ENCODE measurements around the gene NAALADL2.

NAALADL2 gene

DNA sequence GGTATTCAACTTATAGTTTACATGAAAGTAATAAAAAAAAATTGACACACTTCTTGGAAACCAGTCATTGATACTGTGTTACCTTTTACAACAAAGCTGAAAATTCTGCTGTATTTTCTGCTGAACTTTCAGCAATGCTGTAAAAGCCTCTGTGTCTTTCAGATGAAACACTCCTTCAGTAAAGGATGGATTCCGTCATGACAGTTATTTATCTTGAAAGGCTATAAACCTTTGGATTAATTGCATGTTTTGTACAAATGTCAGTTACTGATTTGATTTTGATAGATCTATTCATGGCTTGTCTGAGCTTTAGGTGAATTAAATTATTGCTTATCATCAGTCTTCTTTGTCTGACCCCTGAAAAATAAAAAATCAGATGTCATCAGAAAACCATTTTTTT lies 355.1 kb downstream of the NAALADL2 start:
- no peak for DNase-seq

DNA sequence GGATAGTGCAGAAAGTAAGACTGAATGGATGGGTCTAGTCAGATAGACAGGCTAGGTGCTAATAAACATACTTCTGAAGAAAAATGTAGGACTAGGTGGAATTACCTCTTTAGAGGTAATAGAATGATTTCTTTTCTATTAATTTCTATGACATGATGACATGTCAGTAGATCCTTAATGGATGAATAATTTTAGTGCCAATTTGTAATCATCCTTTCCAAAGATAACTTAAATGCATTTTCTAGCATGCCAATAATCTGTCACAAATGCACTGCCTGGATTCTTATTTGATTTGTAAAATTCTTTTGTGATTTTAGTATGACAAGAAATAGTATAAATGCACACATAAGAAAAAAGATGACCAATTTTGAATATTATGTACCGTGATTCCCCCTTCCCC lies 356.7 kb downstream of the NAALADL2 start:
- DNase-seq: no peak

DNA sequence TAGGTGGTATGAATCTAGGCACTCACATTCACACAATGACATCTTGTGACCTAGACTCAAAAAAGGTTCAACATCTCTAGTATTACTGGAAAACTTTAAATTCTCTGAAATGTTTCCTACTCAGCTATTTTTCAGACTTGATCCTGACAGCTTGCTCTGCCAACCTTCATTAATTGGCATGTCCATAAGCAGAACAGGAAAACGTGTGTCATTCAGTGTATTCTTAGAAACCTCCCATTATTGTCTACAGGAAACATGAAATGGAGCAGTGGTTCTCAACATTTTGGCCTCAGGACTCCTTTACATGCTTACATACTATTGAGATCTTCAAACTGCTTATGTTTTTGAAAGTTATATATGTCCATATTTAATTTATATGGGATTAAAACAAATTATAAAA lies 363.2 kb downstream of the NAALADL2 start:
- DNase-seq: no peak

DNA sequence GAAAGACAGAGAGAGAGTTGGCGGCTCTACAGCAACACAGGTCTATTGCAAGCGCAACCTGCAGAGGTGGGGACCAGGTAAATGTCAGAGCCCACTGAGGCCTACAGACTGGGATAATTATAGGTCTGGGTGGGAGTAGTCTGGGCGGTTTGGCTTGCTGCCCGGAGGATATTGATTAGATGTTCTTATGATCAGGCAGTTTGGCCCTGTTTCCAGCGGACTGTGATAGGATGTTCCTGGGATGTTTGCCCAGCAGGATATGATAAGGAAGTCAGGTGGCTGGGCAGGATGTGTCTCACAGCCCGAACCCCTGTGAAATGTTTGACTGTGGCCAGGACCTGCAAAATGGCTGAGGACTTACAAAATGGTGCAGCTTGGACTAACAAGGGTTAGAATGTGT lies 364.9 kb downstream of the NAALADL2 start:
- DNase-seq: peak; percentile 99

DNA sequence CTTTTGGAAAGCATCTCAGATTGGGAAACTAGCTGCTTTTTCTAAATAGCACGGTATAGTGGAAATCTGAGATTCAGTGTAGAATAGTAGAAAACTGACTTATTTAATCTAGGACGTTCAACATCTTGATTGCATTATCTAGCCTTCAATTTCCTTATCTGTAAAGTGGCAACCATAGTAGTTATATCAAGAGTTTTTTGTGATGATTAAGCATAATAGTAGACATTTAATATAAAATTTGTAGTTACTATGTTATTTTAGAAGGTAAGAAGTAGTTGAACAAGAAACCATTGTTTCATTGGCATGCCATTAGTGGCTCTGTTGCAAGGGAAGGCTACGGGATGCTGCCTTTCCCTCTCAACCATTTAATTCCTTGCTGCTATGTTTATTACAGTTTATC lies 367.3 kb downstream of the NAALADL2 start:
- DNase-seq: no peak

DNA sequence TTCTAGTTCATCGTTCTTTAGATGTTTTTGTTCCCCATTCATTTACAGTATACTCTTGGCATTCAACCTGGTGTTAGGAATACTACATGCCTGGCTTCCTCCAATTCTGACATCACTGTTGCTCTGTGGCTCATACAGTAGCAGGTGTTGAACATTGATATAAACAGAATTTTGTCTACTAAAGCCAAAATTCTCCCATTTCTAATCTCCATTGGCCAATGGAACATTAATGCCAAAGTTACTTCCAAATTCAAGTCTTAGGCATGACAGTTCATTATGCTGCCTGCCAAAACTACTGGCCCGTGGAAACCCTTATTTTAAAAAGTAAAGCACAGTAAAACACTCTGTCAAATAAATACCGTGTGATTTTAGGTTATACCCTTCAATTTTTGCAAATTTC lies 368.0 kb downstream of the NAALADL2 start:
- DNase-seq: no peak

DNA sequence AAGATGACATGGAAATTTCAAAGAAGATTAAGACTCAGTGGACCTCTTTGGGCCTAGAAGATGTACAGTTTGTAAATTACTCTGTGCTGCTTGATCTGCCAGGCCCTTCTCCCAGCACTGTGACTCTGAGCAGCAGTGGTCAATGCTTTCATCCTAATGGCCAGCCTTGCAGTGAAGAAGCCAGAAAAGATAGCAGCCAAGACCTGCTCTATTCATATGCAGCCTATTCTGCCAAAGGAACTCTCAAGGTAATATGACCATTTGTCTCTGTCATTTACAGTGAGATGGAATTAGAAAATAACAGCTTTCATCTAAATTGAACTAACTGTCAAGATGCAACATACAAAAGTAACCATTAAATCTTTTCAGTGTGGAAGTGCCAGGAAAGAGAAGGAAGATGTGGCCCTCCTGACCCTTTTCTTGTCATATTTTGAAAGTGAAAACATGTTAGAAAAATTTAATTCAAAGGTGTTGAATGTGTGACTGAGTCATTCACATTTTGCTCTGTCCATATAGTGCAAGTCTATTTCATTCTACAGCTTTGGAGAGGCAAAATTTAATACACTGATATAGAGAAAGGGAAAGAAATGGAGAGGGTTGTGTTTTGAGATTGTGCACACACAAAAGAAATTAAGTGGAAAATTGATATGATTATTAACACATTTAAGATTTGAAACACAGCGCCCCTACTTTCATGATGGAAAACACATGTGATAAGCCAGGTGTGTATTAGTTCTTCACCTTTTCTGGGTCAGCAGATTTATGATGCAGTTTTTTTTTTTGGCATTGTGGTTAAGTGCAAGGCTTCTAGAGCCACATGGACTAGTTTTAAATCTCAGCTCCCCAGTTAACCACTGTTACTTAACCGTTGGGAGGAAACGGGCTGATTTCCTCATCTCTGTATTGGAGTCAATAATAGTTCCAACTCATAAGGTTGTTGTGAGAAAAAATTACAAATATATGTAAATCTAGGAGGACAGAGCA lies 375.1 kb downstream of the NAALADL2 start:
- no peak for DNase-seq

DNA sequence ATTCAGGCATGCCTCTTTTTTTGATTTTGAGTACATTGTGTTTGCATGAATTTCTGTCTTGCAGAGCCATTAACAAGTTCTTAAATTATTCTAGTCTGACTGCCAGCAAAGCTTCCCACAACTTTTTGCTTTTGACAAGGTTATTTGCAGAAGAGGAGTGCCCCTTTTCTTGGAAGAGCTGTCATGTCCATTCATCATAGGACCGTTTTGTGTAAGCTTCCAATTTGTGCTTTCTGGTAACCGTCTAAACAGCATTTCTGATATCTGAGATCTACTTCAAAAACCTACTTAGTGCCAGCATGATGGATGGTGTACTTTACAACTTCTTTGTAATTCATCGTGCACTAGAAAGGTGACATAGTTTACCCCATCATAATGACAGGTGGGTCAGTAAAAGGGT lies 379.7 kb downstream of the NAALADL2 start:
- DNase-seq: no peak

DNA sequence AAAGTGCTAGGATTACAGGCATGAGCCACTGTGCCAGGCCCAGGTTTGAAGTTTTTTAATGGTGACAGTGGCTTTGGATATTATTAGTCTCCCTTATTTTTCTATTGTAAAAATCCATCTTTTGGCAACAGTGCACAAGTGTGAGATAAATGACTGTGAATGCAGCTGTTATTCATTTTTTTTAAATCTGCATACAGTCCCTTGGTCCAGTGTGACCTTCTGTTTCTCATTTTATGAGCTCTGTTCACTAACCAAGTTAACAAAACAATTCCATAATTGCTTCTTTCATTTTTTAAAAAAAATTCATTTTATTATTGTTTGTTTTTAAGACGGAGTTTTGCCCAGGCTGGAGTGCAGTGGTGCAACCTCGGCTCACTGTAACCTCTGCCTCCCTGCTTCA lies 381.8 kb downstream of the NAALADL2 start:
- DNase-seq: no peak

DNA sequence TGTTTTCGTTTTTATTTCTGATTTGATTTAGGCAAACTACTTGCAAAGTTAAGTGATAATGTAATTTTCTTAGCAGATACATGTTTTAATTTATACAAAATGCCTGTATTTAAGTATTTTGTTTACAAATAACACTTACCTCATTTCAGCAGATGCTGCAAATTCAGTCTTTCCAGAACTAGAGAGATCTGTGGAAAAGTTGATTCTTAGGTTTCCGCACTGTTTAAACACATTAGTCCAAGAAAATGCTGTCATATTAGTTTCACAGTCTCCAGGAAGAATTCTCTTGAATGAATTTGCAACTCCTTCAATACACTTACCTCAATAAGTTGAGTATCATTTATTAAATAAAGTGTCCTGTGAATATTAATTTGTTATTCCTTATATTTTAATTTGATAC lies 383.1 kb downstream of the NAALADL2 start:
- DNase-seq: no peak

DNA sequence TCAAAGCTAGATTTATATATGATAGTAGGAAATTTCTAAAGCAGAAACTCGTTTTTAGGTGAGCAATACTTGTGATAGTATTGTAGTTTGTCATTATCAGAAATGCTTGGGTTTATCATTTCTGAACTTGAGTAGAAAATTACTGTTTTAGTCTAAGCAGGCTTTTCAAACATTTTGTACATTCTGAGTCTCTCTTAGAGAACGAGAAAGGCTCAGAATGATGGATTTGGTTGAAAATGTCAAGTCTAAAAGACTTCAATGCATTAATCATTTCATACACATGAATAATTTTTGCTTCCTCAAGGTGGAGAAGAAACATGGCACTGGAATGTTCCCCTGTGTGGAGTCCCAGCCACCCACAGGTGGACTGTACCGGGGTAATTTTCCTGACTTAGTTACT lies 387.1 kb downstream of the NAALADL2 start:
- no peak for DNase-seq

DNA sequence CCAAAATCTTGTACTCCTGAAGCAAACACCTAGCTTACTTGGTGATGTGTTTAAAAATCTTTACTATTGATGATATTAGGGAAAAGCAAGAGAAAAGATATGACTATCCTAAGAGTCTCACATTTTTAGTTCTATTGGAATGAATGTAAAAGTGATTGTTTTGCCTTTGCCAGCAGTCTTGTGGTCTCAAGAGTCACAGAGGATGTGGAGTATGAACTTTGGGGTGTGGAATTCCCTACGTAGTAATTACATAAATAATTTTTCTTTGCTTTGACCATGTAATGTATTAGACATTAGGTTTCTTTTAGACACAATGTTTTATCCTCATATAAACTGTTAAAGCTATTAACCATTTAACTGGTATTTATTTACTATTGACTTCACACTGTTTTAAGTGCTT lies 387.6 kb downstream of the NAALADL2 start:
- DNase-seq: no peak

DNA sequence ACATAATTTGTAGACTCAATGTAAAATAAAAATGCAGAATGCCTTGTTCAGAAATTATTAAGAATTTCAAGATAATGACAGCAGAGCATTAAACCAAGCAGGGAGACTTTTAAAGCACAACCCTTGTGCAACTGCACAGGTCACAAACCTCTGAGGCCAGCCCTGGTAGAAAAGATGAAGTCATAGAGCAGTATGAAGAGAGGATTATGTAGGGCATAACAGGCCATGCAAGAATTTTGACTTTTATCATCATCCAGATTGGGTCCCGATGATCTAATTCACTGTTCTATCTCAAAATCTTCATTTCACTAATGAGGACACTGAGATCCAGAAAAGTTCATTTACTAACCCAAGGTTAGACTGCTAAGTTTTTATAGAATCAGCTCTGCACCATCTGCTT lies 388.5 kb downstream of the NAALADL2 start:
- DNase-seq: no peak

DNA sequence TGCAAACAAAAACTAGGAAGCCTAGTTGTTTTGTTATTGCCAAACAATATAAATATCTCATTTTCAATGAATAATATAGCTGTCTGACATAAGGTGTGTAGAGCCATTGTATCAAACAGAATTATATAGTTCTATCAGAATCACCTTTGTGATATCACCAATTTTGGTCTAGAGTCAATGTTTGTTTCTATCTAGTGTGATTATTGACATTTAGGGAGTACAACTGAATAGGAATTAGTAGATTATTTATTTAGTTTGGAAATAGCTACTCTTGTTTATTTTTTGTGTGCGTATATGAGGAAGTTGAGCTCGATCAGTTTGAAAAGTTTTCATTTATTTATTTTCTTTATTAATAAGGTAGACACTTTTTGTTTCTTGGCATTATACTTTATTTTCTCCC lies 389.7 kb downstream of the NAALADL2 start:
- DNase-seq: no peak

DNA sequence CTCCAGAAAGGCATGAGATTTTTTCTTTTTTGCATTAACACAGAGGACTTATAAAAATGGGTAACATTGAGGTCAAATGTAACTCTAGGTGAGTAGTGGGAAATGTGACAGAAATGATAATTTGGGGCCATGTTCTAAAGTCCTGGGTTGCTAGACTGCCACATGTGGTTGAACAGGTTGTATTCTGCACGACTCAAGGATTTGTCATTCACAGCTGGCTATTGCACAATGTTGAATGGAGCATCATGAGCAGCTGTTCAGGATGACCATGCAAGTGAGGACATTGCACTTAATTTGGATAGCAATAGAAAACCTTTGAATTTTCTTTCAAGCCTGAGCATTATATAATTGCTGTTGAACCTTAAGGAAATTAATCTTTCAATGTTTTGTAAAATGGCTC lies 396.6 kb downstream of the NAALADL2 start:
- no peak for DNase-seq

DNA sequence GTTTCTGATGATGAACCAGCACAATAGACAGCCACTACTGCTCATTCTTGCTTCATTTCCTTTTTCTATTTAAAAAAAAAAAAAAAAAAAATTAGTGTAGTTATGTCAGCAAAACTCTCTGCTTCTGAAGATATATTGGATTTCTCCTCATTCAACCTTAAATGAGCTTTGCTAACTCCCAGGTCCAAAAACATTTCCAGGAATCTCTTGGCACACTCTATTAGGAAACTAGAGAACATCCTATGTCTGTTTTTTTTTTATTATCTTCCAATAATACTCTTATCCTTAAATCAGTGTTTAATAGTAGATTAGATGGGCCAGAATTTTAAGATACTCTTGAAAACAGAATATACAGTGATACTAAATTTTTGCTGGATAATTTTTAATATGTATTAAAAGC lies 398.0 kb downstream of the NAALADL2 start:
- DNase-seq: no peak

DNA sequence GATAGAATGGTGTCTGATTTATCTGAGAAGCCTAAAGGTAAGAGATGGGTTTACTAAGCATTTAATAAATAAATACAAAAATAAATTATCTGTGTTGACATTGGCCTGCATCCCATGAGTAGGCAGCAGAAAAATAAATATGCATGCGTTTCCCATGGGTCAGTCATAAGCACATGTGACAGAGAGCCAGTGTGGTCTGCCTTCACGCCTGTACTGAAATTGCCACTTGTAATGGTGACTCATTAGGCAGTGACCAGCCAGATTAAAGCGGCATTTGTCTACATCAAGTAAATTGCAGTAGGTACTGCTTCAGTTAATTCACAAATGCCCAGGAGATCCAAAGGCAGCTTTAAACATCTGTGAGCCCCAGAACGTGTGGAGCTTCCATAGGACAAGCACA lies 399.6 kb downstream of the NAALADL2 start:
- peak; percentile 21 for DNase-seq

DNA sequence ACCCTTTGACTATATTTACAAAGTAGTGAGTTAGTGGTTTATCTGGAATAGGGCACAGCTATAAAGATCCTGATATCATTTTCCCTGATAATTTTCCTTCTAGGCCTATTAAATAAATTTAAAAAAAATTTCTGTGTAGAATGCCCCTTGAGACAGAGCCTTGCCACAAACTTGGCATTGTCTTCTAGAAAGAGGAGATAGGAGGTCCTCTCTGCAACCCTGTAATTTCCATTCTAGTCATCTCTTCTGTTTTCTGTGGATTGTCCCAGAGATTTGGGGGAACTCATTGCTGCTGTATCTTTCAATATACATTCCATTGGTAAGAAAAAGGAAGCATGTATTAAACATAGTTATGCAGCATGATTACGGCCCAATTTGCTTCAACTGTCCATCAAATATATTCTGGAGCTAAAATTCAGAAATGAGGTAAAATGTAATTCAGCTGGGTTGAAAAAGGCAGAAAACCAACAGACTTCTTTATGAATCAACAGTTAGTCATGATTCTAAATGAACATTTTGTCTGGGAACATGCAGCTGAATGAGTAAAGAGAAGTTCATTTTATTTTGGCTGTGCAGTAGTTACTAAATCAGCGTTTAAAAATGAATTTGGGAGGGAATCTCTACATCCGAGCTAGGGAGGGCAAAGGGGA lies 401.1 kb downstream of the NAALADL2 start:
- no peak for DNase-seq

DNA sequence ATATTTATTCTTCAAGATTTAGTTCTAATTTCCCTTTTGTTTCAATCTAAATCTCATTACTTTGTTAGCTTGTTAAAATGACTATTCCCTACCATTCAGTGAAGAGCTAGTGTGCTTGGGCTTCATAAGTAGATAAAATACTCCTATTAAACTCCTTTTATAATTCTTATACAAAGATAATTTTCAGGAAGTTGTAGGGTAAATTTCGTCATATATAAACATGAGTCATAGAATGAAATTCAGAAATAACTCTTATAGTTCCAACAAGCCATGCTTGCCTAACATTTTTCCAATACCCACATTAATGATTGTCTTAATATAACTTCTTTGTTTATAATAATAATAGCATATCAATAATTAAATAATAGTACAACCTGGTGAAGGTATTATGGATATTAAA lies 407.3 kb downstream of the NAALADL2 start:
- DNase-seq: no peak

DNA sequence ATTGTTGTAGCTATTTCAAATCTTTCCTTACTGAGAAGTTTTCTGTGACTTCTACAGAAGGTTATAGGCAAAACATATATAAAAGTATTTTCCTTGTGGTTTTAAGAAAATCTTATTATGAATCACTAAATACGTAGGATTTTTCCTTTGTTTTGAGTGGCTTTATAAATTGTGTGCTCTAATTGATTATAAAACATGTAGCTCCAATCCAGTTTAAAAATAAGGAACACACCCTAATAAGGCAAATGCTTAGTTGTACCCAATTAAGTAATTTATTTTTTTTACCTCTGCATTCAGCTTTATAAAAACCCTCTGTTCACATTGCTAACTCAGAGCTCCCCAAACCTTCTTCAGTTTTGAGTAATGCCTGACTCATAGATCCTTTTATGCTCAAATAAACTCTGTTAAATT lies 408.0 kb downstream of the NAALADL2 start:
- no peak for DNase-seq

DNA sequence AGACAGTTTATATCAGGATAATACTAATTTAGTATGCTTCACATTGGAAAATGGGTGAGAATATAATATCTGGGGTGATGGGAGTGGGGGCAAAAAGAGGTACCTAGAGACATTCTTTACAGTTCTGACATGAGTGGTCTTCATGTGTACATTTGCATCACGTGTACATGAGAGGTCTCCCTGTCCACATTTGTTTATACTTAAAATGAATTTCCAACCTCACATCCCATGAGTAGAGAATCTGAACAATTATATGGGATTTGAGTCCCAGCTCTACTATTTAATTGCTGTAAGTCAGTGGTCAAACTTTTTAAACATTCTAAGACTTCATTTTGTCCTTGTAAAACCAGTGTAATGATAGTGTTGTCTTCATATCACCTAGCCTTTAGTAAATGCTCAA lies 408.4 kb downstream of the NAALADL2 start:
- DNase-seq: no peak

DNA sequence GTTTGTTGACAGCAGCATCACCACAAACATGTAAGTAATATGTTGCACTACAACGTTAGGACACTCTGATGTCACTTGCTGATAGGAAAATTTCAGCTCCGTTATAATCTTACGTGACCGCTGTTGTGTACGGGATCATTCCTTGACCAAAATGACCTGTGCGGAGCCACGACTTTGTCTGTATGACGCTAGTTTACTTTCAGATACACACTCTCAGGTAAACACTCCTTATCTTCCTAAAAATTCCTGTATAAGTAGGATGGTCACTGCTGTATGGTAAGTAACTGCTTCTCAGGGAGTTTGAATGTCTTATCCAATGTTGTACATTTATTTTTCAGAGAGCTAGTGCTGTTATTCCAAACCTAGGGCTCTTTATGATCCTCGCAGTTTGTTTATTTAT lies 410.3 kb downstream of the NAALADL2 start:
- DNase-seq: no peak

DNA sequence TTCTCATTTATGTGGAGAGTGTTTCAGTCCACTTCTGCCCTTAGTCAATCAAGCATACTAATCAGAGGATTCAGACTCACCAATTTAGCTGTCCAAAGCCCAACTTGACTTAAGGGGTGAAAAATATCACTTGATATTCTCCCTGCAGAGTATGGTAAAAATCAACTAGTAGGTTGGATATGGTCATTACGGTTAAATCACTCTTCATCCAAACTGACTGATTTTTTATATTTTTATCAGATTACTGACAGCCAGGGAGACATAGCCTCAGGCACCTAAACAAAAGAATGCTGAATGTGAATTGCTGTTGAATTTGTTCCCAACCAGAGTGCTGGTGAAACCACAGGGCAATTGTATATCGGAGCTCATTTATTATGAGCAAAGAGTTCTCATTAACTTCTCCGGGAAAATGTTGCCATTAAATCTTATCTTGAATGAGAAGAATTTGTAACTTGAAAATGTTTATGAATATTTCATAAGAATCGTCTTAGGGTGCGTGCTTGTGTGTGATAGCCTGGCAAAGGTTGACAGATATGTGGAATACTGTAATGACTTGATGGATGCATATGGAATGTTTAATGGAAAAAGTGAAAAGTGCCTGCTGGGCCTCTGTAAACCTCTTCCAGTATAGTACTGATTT lies 411.2 kb downstream of the NAALADL2 start:
- DNase-seq: peak; percentile 52

DNA sequence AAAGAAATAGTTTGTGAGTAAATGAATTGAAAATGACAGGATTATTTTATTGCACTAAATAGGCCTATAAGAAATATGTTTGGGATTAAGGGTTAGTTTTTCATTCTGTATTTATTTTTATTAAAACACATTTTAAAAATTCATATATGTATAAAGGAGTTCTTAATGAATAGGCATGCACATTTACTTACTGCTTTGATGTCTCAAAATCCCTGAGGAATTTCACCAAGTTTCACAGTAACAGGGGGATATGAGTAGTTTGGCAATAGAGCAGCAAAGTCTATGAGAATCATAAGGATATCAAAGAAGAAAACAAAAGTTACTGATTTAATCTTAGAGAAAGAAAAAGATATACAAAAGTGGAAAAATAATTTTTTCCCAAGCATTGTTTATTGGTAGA lies 411.7 kb downstream of the NAALADL2 start:
- DNase-seq: no peak

All from COR-L47 (cell line).